Fibroblast of mammary gland (primary cell): ENCODE results near the gene DAPK3.
A peak's percentile ranks its signal among the peaks of the same experiment; 100 is the strongest.

Experiments used
- DNase-seq: peaks from one replicate; pipeline ENCODE4 v3.0.0-alpha.2; 2010; ENCODE audit warnings: low read depth
- H3K4me3 ChIP-seq: 2 replicates; pipeline ENCODE4 v1.5.1; 2011; ENCODE audit warnings: low read depth, mild to moderate bottlenecking, low read length, moderate library complexity; ENCODE audit not compliant: control insufficient read depth
- CTCF ChIP-seq: conservative IDR thresholded peaks from 2 replicates; pipeline ENCODE4 v1.5.1; 2011; ENCODE audit warnings: low read depth, low read length, inconsistent platforms; ENCODE audit not compliant: control insufficient read depth, insufficient read depth

DAPK3 gene

GRCh38 chr19:3970808-3971598, at the start of gene DAPK3:
Gene DAPK3, minus strand, starts transcription at chr19:3971099. Its CDS starts 1,364 bp downstream, at chr19:3969735.
- DNase-seq = peak; percentile 97
- TF ChIP-seq CTCF = no peak
- H3K4me3 ChIP-seq = peak within 1 kb of the TSS; percentile 91

DNA sequence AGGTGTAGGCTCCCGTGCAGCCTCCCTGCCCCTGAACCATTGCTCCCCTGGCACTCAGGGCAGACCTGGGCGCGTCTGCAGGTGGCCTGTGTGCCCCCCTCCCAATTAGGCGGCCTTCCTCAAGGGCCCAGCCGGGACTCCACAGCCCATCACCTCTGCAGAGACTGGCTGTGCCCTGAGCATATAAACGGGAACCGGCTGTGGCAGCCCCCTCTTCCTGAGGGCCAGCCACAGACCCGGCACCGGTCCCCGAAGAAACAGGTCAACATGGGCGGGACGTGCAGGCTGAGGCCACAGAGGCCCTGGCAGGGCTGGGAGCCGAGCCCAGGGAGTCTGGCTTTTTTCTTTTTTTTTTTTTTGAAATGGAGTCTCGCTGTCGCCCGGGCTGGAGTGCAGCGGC, 48.7 kb upstream of the DAPK3 start:
- TF ChIP-seq CTCF = no peak
- no peak overlapping the region for H3K4me3 ChIP-seq
- no peak for DNase-seq

GRCh38 chr19:4018775-4019504, 48.0 kb upstream of the DAPK3 start:
- no peak for TF ChIP-seq CTCF
- no peak for DNase-seq
- H3K4me3 ChIP-seq = no peak overlapping the region

GRCh38 chr19:4018140-4018613, 47.3 kb upstream of the DAPK3 start:
- DNase-seq = no peak
- H3K4me3 ChIP-seq = no peak overlapping the region
- no peak for TF ChIP-seq CTCF

DNA sequence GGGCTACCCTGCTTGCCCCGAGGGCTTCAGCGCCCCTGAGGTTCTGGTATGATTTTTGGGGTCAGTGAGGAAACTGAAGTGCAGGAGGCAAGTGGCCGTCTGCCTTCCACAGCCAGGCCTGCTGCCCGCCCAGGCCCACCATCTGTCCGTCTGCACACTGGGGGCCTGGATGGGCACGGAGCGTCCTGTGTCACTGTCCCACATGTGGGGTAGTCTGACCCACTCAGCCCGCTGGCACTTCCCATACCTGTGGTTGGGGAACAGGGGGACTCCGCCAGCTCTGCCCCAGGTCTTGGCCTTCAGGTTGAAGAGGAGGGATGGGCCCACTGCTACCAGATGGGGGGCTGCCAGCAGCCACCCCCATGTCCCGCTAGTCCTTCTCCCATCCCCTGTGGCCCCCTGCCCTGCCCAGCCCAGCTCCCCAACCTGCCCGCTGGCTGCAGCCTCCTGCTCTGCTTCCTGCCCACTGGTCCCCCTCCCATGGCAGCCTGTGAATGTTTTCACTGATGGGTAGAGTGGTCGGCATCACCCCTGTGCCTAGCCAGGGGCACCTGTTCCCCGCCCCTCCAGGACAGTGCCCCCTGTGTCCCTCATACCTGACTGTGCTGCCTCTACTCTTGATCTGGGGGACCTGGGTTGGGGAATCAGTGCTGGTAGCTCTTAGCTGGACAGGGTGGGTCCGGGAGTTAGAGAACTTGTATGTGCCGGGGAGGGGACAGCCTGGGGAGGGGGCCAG, 46.2 kb upstream of the DAPK3 start:
- no peak for TF ChIP-seq CTCF
- H3K4me3 ChIP-seq = no peak overlapping the region
- DNase-seq = no peak

DNA sequence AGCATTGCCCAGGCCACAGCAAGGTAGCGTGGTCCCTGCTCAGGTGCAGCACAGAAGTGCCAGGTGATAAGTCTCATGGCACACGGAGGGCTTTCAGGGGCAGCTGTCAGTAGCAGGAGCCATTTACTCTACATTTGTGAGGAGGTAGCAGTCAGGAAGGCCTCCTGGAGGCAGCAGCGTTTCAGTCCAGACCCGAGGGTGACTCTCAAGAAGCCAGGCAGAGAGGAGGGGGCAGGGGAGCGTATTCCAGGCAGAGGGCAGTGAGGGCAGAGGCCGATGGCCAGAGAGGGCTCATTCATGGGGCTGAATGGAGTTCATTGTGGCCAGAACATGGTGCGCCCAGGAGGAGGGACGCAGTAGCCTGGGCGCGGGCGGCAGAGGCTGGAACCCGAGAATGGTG, 45.6 kb upstream of the DAPK3 start:
- no peak for TF ChIP-seq CTCF
- H3K4me3 ChIP-seq = no peak overlapping the region
- DNase-seq = no peak
